Ovary (tissue), 9 donors: Measurements from ENCODE around the gene PPP6R3. TPM values are rescaled to one million over a fixed set of nuclear protein-coding genes. Genes with fewer than 3 reads are reported as not detected.

Experiments used
- DNase-seq, 5 donors: peaks; one replicate each; pipeline ENCODE4 v3.0.0-alpha.2; 2019 to 2020
- H3K27ac ChIP-seq, 2 donors: fragments of 200-600 bp; one replicate each; pipeline versions ENCODE4 v1.5.1 to v1.8.0; 2019 to 2022
- H3K27me3 ChIP-seq: fragments of 200-600 bp; one replicate; pipeline ENCODE4 v1.8.0; 2022
- H3K36me3 ChIP-seq: fragments of 200-600 bp; sonication (generic); one replicate; pipeline ENCODE4 v1.5.1; 2019
- H3K4me1 ChIP-seq: one replicate; pipeline ENCODE4 v1.8.1; 2013; ENCODE audit warnings: mild to moderate bottlenecking, moderate library complexity; ENCODE audit not compliant: insufficient read depth
- H3K4me3 ChIP-seq: fragments of 200-600 bp; sonication (generic); one replicate; pipeline ENCODE4 v1.5.1; 2017
- H3K9me3 ChIP-seq, 2 donors: fragments of 200-600 bp in 1 of 2; sonication (generic) in 1 of 2; one replicate each; pipeline versions ENCODE4 v1.5.1 to v1.8.1; 2013 to 2019; ENCODE audit warnings: mild to moderate bottlenecking in 1 of 2, moderate library complexity in 1 of 2
- CTCF ChIP-seq, 3 donors: fragments of 450-650 bp in 2 of 3; fragments of 200-600 bp in 1 of 3; IDR thresholded peaks; one replicate each; pipeline versions ENCODE4 v1.5.1 to v1.8.0; 2016 to 2022; ENCODE audit warnings: antibody characterized with exemption in 3 of 3, mild to moderate bottlenecking in 1 of 3
- EP300 ChIP-seq: sonication (generic); formaldehyde crosslinking; IDR thresholded peaks from one replicate; pipeline ENCODE4 v1.6.1; 2017; ENCODE audit warnings: antibody characterized with exemption
- POLR2A ChIP-seq: fragments of 450-650 bp; IDR thresholded peaks from one replicate; pipeline ENCODE4 v1.6.1; 2017; ENCODE audit warnings: antibody characterized with exemption, mild to moderate bottlenecking, moderate library complexity
- WGBS, 3 donors: extraction: QIAGEN DNeasy Blood & Tissue Kit in 1 of 3; methylation state at CpG; one replicate each; pipeline versions ENCODE4 v1.1.5 to v1.1.7; 2013 to 2017; 5-methylcytosine and 5-hydroxymethylcytosine counted together
- intact Hi-C, 4 donors: fragments of 100-400 bp; cut with DNase I; formaldehyde crosslinking; loops; one replicate each; pipeline versions ENCODE4 v1.11.0 to v1.15.1; 2022 to 2023
- polyA plus RNA-seq, 2 donors: library from polyadenylated mRNA; stranded (reverse); fragments of 200-250 nt in 1 of 2; fragments of 350-450 nt in 1 of 2; fragmentation: Illumina TruSeq in 1 of 2; extraction: RNeasy Lipid Tissue Mini Kit (QIAGEN cat#74804) in 1 of 2; gene quantifications; one replicate each; pipeline ENCODE4 v1.2.3, GENCODE V29; 2013 to 2014
- total RNA-seq, 7 donors: library from RNA; depleted of rRNA in 2 of 7; stranded (reverse); fragments of >200 nt in 2 of 7; fragmentation: NEBNext Ultra II Directional in 3 of 7; extraction: Animal tissue kit (Norgen Biotek cat#: 25700) in 3 of 7; gene quantifications; one replicate each; pipeline versions ENCODE4 v1.1.0 to v1.2.4, GENCODE V29; 2016 to 2023
- donor health status: DM: no; HTN: no; CAD: no; lungs with moderate emphysema.
- donor health status: DM: no; HTN: no; CAD: no.
- donor health status: Bipolar disorder and iron deficiency.
- donor health status: DM: yes; HTN: yes; CAD: no.
- donor health status: DM: no; HTN: no; CAD: no.
- donor health status: DM: yes; HTN: yes; CAD: no.

PPP6R3 gene
- total and polyA plus RNA-seq, 9 donors, result 36.4 to 122 (median 103) TPM

GRCh38 chr11:68414496-68415221 lies 45.9 kb upstream of the PPP6R3 start:
- Histone ChIP-seq H3K36me3 (no peaks in the 10 kb centered on the region), H3K27ac (no peak overlapping the region), H3K9me3 (no peaks in the 10 kb centered on the region), H3K4me1 (no peaks in the 10 kb centered on the region), H3K27me3 (no peaks in the 10 kb centered on the region), H3K4me3 (no peak overlapping the region)
- WGBS, 3 donors, result 84 to 87% (median 86%) methylated on average over 17 to 19 of the region's 19 CpGs
- intact Hi-C loops, result no loop called here
- DNase-seq, result peak in 1 of 5 donors; percentile 14
- no peak for TF ChIP-seq EP300
- TF ChIP-seq CTCF (IDR thresholded peaks at IDR 0.05), result no peak
- no peak for TF ChIP-seq POLR2A

GRCh38 chr11:68416070-68416578 lies 44.4 kb upstream of the PPP6R3 start:
- H3K36me3 ChIP-seq, result no peaks in the 10 kb centered on the region
- DNase-seq, result no peak
- TF ChIP-seq EP300, result no peak
- no peak for TF ChIP-seq POLR2A
- TF ChIP-seq CTCF (IDR thresholded peaks at IDR 0.05), result no peak
- no peaks in the 10 kb centered on the region for H3K4me1 ChIP-seq
- no peak overlapping the region for H3K4me3 ChIP-seq
- H3K9me3 ChIP-seq, result no peaks in the 10 kb centered on the region
- intact Hi-C loops, result no loop called here
- no peaks in the 10 kb centered on the region for H3K27me3 ChIP-seq
- WGBS, 3 donors, result 94 to 96% (median 95%) methylated on average over 22 of the region's 22 CpGs
- H3K27ac ChIP-seq, result no peak overlapping the region

- intact Hi-C loops, result no loop called here
- no peak overlapping the region for H3K27ac ChIP-seq
- H3K4me1 ChIP-seq, result peaks cover 3% of the 10 kb centered on the region
- no peak for DNase-seq
- 83 to 84% (median 84%) methylated on average over 6 of the region's 6 CpGs for WGBS, 3 donors
- H3K9me3 ChIP-seq, result no peaks in the 10 kb centered on the region
- H3K4me3 ChIP-seq, result no peak overlapping the region
- TF ChIP-seq POLR2A, result no peak
- no peaks in the 10 kb centered on the region for H3K27me3 ChIP-seq
- H3K36me3 ChIP-seq, result no peaks in the 10 kb centered on the region
Measured at GRCh38 chr11:68418648-68419047, 41.9 kb upstream of the PPP6R3 start.

GRCh38 chr11:68420171-68420570 lies 40.4 kb upstream of the PPP6R3 start:
- no peak overlapping the region for H3K27ac ChIP-seq
- peaks cover 3% of the 10 kb centered on the region for H3K4me1 ChIP-seq
- H3K27me3 ChIP-seq, result no peaks in the 10 kb centered on the region
- H3K4me3 ChIP-seq, result no peak overlapping the region
- intact Hi-C loops, result no loop called here
- no peak for TF ChIP-seq CTCF (IDR thresholded peaks at IDR 0.05)
- no peak for TF ChIP-seq EP300
- TF ChIP-seq POLR2A, result no peak
- H3K36me3 ChIP-seq, result no peaks in the 10 kb centered on the region
- WGBS, 3 donors, result 97 to 99% (median 98%) methylated on average over 7 of the region's 7 CpGs
- H3K9me3 ChIP-seq, result no peaks in the 10 kb centered on the region
- no peak for DNase-seq

- DNase-seq, result no peak
- Histone ChIP-seq H3K27me3 (no peaks in the 10 kb centered on the region), H3K9me3 (no peaks in the 10 kb centered on the region), H3K27ac (no peak overlapping the region), H3K4me3 (no peak overlapping the region), H3K4me1 (peaks cover 3% of the 10 kb centered on the region), H3K36me3 (peaks cover 2% of the 10 kb centered on the region)
- 94 to 97% (median 95%) methylated on average over 21 of the region's 21 CpGs for WGBS, 3 donors
- intact Hi-C loops, result no loop called here
- no peak for TF ChIP-seq CTCF (IDR thresholded peaks at IDR 0.05)
- no peak for TF ChIP-seq EP300
- TF ChIP-seq POLR2A, result no peak
Measured at GRCh38 chr11:68423481-68423880, 37.1 kb upstream of the PPP6R3 start.
